Stimulated activated naive CD8-positive, alpha-beta T cell treated with anti-CD3 and anti-CD28 coated beads, Interleukin-15, amount 100 ng/mL, for 72 hours (primary cell): Measurements from ENCODE around the gene CYP46A1.

Experiments
- ATAC-seq: fragments of 150-1000 bp; cut with Tn5 transposase; 2 replicates; pipeline ENCODE4 v1.10.0; 2021; ENCODE audit warnings: mild to moderate bottlenecking, moderate library complexity
- DNase-seq, 2 donors: peaks; one replicate each; pipeline ENCODE4 v3.0.0; 2021 to 2022
- H3K27ac Mint-ChIP-seq, 2 donors: one replicate each; pipeline ENCODE4 v1.8.0; 2022; ENCODE audit warnings: mild to moderate bottlenecking in 2 of 2, mixed read lengths in 2 of 2, moderate library complexity in 2 of 2
- H3K27me3 Mint-ChIP-seq: one replicate; pipeline ENCODE4 v1.8.0; 2022; ENCODE audit warnings: mixed read lengths
- H3K4me1 Mint-ChIP-seq: one replicate; pipeline ENCODE4 v1.8.0; 2022; ENCODE audit warnings: mild to moderate bottlenecking, mixed read lengths
- H3K4me3 Mint-ChIP-seq, 2 donors: one replicate each; pipeline ENCODE4 v1.8.0; 2022; ENCODE audit warnings: mild to moderate bottlenecking in 2 of 2, mixed read lengths in 2 of 2, moderate library complexity in 1 of 2
- H3K9me3 Mint-ChIP-seq, 2 donors: one replicate each; pipeline ENCODE4 v1.8.0; 2022; ENCODE audit warnings: mixed read lengths in 2 of 2

CYP46A1 gene

DNA sequence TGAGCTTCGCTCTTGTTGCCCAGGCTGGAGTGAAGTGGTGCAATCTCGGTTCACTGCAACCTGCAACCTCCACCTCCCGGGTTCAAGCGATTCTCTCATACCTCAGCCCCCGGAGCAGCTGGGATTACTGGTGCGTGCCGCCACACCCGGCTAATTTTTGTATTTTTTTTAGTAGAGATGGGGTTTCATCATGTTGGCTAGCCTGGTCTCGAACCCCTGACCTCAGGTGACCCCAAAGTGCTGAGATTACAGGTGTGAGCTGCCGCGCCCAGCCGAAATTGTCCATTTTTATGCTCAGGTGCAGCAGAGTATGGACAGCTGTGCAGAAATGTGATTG is 19.2 kb upstream of the CYP46A1 start:
- Mint-ChIP-seq H3K27me3 (peaks cover 48% of the 10 kb centered on the region), H3K9me3 (no peaks in the 10 kb centered on the region), H3K4me3 (no peak overlapping the region), H3K4me1 (peaks cover 5% of the 10 kb centered on the region), H3K27ac (no peak overlapping the region)
- DNase-seq, result no peak
- ATAC-seq, result no peak

GRCh38 chr14:99666533-99666932 is 17.6 kb upstream of the CYP46A1 start:
- H3K9me3 Mint-ChIP-seq, result no peaks in the 10 kb centered on the region
- H3K4me3 Mint-ChIP-seq, result no peak overlapping the region
- H3K27ac Mint-ChIP-seq, result no peak overlapping the region
- H3K4me1 Mint-ChIP-seq, result no peaks in the 10 kb centered on the region
- DNase-seq, result no peak
- no peak for ATAC-seq
- H3K27me3 Mint-ChIP-seq, result peaks cover 35% of the 10 kb centered on the region

DNA sequence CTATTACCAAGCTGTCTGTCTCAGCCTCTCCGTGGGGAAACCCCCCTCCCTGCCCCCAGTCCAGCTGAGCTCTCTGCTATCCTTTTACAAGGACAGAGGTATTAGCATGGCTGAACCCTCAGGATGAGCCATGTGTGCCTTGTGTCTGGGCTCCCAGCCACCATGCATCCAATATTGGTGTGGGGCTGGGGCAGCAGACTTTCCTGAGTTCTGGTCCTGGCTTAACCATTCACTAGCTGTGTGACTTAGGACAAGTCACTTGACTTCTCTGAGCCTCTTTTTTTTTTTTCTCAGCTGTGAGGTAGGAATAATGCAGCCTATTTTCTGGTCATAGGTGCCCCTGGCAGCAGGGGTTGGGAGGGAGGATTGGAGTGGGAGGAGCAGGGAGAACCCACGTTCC is 17.1 kb upstream of the CYP46A1 start:
- H3K4me3 Mint-ChIP-seq, result no peak overlapping the region
- H3K4me1 Mint-ChIP-seq, result no peaks in the 10 kb centered on the region
- no peak for DNase-seq
- H3K27me3 Mint-ChIP-seq, result peaks cover 35% of the 10 kb centered on the region
- no peaks in the 10 kb centered on the region for H3K9me3 Mint-ChIP-seq
- no peak overlapping the region for H3K27ac Mint-ChIP-seq
- ATAC-seq, result no peak

DNA sequence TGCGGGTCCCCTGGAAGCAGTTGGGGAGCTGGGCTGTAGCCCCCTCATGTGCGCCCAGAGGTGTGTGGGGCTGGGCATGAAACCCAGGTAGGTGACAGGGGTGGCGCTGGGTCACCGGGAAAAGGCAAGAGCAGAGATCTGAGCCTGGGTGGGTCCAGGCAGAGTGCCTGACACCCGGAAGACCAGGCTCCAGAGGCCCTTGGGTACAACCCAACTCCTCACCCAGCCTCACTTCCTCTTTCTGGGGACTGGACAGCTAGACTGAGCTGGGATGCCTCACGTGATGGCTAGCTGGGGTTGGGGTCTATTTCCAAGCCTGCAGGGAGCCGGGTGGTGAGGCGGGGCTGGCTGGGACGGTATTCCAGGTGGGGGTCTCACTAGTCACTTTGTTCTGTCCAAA is 16.3 kb upstream of the CYP46A1 start:
- ATAC-seq, result no peak

GRCh38 chr14:99668307-99669295 is 15.5 kb upstream of the CYP46A1 start:
- H3K27ac Mint-ChIP-seq, result no peak overlapping the region
- H3K4me3 Mint-ChIP-seq, result no peak overlapping the region
- H3K4me1 Mint-ChIP-seq, result no peaks in the 10 kb centered on the region
- DNase-seq, result no peak
- ATAC-seq, result no peak
- H3K9me3 Mint-ChIP-seq, result no peaks in the 10 kb centered on the region
- peaks cover 29% of the 10 kb centered on the region for H3K27me3 Mint-ChIP-seq

More for the DNA sequence above, 16.3 kb upstream of the CYP46A1 start:
- no peak overlapping the region for H3K27ac Mint-ChIP-seq
- H3K4me1 Mint-ChIP-seq, result no peaks in the 10 kb centered on the region
- DNase-seq, result no peak
- no peak overlapping the region for H3K4me3 Mint-ChIP-seq
- H3K9me3 Mint-ChIP-seq, result no peaks in the 10 kb centered on the region
- peaks cover 31% of the 10 kb centered on the region for H3K27me3 Mint-ChIP-seq

- Mint-ChIP-seq H3K27ac (peak overlapping the region in 1 of 2 donors; percentile 8), H3K9me3 (no peaks in the 10 kb centered on the region), H3K27me3 (peaks cover 39% of the 10 kb centered on the region)
Measured at GRCh38 chr14:99670361-99671234, 13.5 kb upstream of the CYP46A1 start.

DNA sequence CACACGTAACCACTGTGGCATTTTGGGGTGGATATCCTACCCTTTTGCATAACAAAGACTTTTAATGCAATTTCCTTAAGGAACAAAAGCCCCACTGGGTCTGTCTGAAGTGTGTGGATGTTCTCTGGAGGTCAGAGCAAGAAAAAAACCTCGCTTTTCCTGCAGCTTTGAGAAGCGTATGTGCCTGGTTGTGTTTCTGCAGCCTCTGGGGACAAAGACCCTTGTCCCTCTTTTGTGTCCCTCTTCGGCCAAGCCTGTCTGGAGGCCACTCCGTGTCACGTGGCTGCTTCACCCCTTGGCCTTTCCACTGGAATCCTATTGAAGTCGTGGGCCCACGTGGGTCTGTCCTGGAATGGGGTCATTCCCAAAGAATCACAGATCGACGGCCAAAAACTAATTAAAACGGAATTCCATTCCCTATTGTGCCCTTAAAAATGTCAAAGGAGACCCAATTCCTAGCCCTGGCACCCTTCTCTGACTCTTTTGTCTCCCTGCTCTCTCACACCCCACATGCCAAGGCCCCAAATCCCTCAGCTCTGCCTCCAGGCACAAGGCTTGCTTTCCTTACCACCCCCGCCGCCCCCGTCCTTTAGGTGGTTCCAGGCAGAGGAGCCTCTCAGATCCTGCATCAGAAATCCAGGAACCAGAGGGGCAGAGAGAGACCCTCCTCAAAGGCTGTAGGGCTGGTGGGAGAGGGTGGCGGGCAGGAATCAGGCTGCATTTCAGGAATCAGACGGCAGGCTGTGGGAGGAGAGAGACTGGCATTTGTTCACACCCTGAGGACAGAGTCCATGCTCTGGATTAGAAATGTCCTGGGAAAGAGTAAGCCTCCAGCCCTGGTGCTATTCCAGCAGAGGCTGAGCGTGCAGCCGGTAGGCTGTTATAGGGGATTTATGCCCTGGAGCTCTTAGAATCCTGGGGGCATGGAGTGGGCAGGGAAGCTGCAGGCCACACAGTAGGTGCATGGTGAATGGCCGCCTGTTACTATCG is 12.6 kb upstream of the CYP46A1 start:
- Mint-ChIP-seq H3K27ac (peak overlapping the region in 1 of 2 donors; percentile 81), H3K4me1 (peaks cover 3% of the 10 kb centered on the region), H3K27me3 (peaks cover 48% of the 10 kb centered on the region), H3K4me3 (no peak overlapping the region), H3K9me3 (no peaks in the 10 kb centered on the region)
- DNase-seq (no peak), ATAC-seq (no peak)

More at GRCh38 chr14:99670361-99671234, 13.5 kb upstream of the CYP46A1 start:
- ATAC-seq (no peak), DNase-seq (no peak)
- Mint-ChIP-seq H3K4me3 (no peak overlapping the region), H3K4me1 (no peaks in the 10 kb centered on the region)

DNA sequence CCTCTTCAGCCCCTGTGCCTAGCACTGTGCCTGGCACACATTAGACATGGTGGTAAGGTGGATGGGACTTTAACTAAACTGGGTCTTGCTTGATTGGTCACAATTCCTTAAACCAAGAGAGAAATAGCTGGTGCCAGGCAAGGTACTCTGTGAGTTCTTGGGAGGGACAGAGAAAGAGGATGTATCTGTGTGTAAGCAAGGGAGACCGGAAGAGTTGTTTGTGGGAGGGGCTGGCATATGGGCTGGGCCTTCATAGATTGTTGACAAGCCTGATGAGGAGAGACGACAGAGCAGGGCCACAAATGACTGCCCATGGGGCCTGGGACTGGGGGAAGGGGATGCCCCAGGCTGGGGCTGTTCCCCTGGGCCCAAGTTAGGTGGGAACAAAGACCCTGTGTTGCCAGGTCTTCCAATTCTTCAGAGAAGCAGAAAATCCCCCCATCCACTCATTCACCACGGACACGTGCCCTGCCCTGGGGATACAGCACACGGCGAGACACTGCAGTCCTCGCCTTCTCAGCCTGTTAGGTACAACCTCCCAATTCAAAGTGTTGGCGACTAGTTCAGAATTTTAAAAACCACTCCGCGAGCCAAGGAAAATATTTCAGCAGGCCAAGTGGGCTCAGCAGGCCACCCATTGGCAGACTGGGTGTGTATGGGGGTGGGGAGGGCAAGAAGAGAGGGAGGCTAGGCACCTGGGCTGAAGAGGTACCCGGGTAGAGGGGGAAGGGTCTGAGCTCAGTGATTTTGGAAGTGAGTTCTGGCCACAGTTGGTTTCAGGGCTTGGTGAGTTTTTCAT is 11.4 kb upstream of the CYP46A1 start:
- no peak overlapping the region for H3K27ac Mint-ChIP-seq
- H3K4me3 Mint-ChIP-seq, result no peak overlapping the region
- peaks cover 6% of the 10 kb centered on the region for H3K4me1 Mint-ChIP-seq
- ATAC-seq (no peak), DNase-seq (no peak)
- H3K27me3 Mint-ChIP-seq, result peaks cover 50% of the 10 kb centered on the region
- no peaks in the 10 kb centered on the region for H3K9me3 Mint-ChIP-seq

- peak; percentile 55 for ATAC-seq
- no peak overlapping the region for H3K27ac Mint-ChIP-seq
- peaks cover 6% of the 10 kb centered on the region for H3K4me1 Mint-ChIP-seq
- no peak for DNase-seq
- H3K4me3 Mint-ChIP-seq, result no peak overlapping the region
- H3K9me3 Mint-ChIP-seq, result peaks cover 3 to 5% of the 10 kb centered on the region in 2 donors
- H3K27me3 Mint-ChIP-seq, result peaks cover 49% of the 10 kb centered on the region
Measured at GRCh38 chr14:99673305-99674063, 10.6 kb upstream of the CYP46A1 start.

DNA sequence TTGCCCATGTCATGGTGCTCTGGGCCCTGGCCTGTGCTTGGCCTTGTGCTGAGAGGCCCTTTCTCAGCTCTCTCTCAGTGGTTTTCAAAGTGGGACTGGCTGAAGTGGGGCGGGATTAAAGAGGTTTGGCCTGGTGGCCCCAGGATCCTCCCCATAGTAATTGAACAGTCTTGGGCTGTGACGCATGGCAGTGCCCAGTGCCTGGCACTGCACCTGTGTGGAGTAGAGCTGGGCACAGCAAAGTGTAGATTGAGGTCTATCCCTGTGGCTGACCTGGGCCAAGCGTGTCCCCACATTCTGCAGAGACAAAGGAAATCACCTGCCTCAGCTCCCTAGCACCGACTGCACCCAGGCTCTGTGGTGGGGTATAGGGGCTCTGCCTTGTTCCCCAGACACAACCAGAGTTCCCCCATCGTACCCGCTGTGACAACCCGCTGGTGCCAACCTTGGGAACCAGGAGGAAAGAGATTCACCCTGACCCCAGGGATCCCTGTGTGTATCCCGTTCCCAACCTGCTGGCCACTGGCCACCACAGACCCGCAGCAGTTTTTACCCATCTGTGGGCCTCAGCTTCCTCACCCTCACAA is 9.9 kb upstream of the CYP46A1 start:
- ATAC-seq (peak; percentile 16), DNase-seq (no peak)
- H3K27ac Mint-ChIP-seq, result no peak overlapping the region
- peaks cover 5 to 10% of the 10 kb centered on the region in 2 donors for H3K9me3 Mint-ChIP-seq
- peaks cover 6% of the 10 kb centered on the region for H3K4me1 Mint-ChIP-seq
- H3K27me3 Mint-ChIP-seq, result peaks cover 43% of the 10 kb centered on the region
- no peak overlapping the region for H3K4me3 Mint-ChIP-seq

GRCh38 chr14:99674776-99675381 is 9.2 kb upstream of the CYP46A1 start:
- no peak overlapping the region for H3K4me3 Mint-ChIP-seq
- DNase-seq (no peak), ATAC-seq (no peak)
- peaks cover 5 to 10% of the 10 kb centered on the region in 2 donors for H3K9me3 Mint-ChIP-seq
- H3K27ac Mint-ChIP-seq, result no peak overlapping the region
- H3K4me1 Mint-ChIP-seq, result peaks cover 6% of the 10 kb centered on the region
- H3K27me3 Mint-ChIP-seq, result peaks cover 41% of the 10 kb centered on the region

DNA sequence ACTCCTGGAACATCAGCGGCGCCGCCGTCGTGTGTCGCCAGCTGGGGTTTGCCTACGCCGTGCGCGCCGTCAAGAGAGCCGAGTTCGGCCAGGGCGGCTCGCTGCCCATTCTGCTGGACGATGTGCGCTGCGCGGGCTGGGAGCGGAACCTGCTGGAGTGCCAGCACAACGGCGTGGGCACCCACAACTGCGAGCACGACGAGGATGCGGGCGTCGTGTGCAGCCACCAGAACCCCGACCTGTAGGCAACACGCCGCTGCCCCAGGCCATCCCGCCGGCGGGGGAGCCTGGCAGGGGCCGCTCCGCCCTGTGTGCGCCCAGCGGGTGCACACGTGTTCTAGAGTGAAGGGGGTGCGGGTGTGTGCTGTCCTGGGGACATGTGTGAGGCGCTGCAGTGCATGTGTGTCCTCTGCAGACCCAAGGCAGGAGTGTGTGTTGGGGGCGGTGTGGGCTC is 8.7 kb upstream of the CYP46A1 start:
- H3K27me3 Mint-ChIP-seq, result peaks cover 41% of the 10 kb centered on the region
- ATAC-seq (no peak), DNase-seq (no peak)
- no peak overlapping the region for H3K4me3 Mint-ChIP-seq
- peaks cover 6% of the 10 kb centered on the region for H3K4me1 Mint-ChIP-seq
- peaks cover 5 to 10% of the 10 kb centered on the region in 2 donors for H3K9me3 Mint-ChIP-seq
- H3K27ac Mint-ChIP-seq, result no peak overlapping the region

DNA sequence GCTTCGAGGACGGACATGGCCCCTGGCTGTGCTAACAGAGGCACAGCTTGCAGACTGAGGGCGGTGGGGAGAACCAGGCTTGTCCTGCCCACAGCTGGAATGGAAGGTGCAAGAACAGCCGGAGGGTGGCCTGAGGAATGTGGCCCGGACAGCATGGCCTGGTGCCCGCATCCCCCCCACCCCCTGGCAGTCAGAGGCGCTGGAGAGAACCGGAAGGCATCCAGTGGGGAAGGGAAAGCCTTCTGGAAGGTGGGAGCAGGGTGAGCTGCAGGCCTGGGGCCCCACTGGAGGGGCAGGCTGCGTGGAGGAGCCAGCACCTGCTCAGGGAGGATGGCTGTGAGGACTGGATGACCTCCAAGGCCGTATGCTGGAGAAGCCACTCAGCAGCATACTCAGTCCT is 8.1 kb upstream of the CYP46A1 start:
- H3K27me3 Mint-ChIP-seq, result peaks cover 41% of the 10 kb centered on the region
- H3K27ac Mint-ChIP-seq, result no peak overlapping the region
- H3K4me3 Mint-ChIP-seq, result no peak overlapping the region
- DNase-seq (no peak), ATAC-seq (no peak)
- H3K9me3 Mint-ChIP-seq, result peaks cover 5 to 10% of the 10 kb centered on the region in 2 donors
- H3K4me1 Mint-ChIP-seq, result peaks cover 6% of the 10 kb centered on the region
